Astrocyte of the hippocampus (primary cell): Measurements from ENCODE around the gene APP.
"Not testable (repeated sequence)": the region's sequence is repeated elsewhere in the genome, so short reads cannot be mapped to it uniquely, and the experiment has no call there.

Experiments used
- DNase-seq: peaks from one replicate; pipeline ENCODE4 v3.0.0; 2011; ENCODE audit warnings: low read depth, low spot score

The APP gene

GRCh38 chr21:25944672-25945213, 225.8 kb downstream of the APP start:
- no peak for DNase-seq

GRCh38 chr21:25944082-25944481, 226.5 kb downstream of the APP start:
- DNase-seq, result no peak

- no peak for DNase-seq
Observed at GRCh38 chr21:25942135-25942534, 228.4 kb downstream of the APP start.

DNA sequence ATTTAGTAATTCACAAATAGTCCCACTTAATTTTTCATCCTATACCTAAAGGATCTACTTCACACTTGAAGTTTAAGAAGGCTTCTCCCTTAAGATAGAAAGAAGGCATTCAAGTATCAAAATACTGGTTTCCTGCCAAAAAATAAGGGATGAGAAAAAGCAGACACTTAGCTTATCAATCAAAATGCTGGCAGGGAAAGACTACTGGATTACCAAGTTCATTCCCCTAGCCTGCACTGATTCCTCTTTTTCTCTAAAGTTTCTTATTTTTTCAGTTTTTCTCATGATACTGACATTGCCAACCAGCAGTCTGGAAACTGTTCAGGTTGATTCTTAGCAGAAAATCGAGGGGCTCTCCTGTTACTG, 231.2 kb downstream of the APP start:
- DNase-seq, result no peak

DNA sequence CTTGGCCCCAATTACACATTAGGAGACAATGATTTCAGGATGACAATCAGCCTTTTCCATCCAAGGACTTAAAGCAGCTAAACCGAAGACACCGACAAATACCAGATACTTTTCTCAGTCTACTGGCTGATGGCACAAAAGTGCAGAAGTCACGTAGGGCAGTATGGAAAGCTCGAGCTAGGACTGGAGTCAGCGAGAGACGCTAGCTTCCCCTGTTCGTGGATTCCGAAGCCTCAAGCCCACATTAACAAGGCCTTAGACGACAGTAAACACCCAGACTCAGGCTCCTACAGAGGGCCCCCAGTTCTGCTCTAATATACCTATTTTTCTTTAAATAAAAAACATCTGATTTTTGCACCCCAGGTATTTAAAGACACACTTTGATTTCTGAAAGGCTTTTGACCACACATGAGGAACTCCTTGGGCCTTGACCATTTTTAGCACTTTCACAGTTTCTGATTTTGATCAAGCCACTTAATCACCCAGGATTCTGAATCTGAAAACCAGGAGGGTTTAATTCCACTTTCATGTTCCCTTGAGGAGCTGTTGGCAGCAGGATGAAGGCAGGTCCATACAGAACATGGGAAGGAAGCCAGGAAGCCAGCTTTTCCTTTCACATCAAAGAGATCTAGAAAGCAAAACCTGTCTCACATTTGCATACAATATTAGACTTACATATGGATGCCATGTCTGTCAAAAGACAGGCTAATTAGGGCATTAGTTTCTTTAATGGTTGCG, 231.7 kb downstream of the APP start:
- DNase-seq, result peak; percentile 59

GRCh38 chr21:25936776-25937175, 233.8 kb downstream of the APP start:
- DNase-seq, result peak; percentile 50

DNA sequence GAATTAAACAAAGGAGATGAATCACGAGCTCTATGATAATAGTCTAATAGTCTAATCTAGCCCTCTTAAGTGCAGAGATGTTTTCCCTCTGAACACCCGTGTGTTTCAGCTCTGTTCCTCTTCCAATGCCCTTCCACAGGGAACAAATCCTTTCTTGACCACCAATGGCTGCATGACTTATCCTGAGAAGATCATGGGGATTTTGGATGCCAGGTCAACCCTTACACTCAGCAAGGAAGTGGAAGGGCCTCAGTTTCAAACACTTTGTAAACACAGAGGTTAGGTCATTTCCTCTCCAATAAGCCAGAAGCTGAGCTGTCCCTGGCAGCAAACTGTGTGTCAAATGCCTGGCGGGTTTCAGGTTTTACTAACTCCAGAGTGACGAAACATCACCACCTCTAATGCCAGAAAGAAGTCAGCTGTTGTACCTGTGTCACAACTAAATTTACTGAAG, 235.8 kb downstream of the APP start:
- DNase-seq, result peak; percentile 88

DNA sequence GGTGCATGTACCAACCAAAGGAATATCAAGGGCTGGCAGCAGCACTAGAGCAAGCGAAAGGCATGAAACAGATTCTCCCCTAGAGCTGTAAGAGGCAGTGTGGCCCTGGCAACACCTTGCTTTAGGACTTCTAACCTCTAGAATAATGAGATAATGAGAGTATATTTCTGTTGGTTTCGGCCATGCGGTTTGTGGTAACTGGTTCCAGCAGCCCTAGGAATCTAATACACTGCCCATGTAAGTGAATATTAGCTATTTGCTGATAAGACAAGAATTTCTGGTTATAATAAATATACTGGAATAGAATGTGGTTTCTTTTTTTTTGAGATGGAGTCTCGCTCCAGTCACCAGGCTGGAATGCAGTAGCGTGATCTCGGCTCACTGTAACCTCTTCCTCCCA, 236.4 kb downstream of the APP start:
- DNase-seq, result peak; percentile 74

- DNase-seq, result no peak
Observed at GRCh38 chr21:25931765-25932164, 238.8 kb downstream of the APP start.

DNA sequence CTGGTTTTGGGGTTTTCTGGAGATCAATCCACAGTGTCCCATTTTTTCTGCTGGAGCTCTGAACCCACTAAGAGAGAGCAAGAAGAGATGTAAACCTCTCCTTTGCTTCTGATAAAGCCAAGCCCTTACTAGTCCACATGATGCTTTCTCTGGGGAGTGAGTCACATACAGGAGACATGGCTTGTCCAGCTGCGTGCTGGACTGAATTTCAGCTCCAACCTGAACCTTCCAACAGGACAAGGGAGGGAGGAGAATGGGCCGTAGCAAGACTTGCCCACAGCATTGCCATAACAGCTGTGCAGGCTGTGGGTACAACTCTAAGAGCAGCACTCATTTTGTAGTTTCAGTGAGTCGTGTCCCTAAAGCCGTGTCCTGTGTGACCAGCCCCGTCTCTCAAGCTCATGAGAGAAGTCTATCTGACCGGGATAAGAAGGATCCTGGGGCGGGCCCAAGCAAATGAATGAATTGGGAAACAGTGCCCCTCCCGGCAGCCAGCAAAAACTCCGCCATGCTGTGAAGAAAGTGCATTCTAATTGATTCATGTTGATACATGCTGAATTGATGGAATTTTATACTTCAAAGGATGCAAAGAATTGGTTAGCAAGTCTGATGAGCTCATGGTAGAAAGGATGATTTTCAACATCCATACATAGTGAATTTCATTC, 240.6 kb downstream of the APP start:
- peak; percentile 46 for DNase-seq

DNA sequence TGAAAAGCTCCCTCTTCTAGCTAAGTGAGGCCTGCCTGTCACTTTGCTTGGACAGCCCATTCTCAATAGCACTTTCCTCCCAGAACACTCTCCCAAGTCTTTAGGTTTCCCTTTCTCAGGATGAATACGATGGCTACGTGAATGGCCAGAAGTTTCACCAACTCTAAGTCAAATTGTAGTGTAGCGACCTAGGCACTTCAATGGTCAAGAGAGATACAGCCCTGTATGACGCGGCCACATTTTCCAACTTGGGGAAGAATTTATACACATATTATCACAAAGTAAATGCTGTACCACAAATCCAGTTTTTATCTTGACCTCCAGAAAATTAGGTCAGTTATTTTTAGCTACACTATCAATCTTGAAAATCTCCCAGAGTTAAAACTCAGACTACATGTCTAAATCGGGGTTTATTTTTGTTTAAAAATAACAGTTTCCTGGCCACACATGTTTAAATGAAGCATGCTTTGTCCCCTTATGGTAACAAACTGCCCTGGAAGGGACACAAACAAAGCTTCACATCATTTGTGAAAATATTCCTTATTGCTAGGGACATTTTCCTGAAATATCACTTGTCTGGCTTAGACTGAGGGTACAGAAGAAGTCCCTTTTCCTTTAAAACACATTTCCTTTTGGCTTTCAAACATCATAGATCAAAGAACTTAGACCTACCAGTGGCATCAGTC, 243.2 kb downstream of the APP start:
- DNase-seq, result no peak

DNA sequence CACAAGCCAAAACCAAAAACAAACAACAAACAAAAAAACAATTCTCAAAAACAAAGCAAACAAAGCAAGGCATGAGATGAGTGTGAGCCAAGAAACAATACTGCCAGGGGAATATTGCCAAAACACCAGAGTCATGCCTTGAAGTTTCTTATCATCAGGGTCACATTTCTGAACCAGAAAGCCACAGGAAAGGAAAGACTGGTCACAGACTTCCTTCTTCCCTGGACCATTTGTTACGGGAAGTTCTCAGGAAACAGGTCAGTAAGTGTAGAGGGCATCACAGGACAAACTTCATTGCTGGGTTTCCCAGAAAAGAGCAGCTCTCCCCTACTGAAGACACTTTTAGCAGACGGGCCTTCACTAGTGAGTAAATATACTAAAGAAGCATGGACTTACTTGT, 244.6 kb downstream of the APP start:
- DNase-seq, result peak; percentile 68

GRCh38 chr21:25925064-25925800, 245.3 kb downstream of the APP start:
- peak; percentile 71 for DNase-seq

GRCh38 chr21:25918152-25918551, 252.4 kb downstream of the APP start:
- not testable (repeated sequence) for DNase-seq

- DNase-seq, result no peak
Observed at GRCh38 chr21:25916226-25916625, 254.3 kb downstream of the APP start.

DNA sequence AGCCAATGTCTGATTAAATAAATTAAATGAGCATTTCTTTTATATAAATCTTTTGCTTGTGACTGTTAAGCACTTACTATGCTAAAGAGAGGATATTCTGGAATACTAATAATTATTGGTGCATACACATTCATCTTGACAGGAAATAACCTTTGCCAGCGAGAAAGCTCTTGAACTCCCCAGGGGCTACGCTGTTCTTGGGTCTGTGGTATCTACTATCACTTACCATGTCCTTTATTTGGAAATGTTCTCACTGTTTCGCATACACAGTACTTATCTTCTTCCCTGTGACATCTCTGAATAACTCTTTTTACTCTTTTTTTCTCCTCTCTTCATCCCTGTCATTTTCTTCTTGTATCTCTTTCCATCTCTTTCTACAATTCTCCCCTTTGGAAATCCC, 257.1 kb downstream of the APP start:
- DNase-seq, result no peak

DNA sequence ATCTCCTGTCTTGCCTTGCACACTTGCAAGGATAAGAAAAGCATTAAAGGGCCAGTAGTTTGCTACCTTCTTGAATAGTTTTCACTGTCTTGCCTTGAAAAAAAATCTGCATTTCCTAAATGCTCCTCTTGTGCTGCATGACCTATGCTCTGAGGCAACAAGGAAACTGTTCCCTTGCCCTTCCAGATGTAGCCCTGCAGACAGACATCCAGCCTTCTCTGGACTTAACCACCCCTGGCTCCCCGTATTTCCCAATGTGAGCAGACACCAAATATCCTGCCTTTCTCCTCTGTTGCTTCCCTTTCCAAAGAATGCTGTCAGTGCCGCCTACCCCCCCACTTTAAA, 258.2 kb downstream of the APP start:
- no peak for DNase-seq

GRCh38 chr21:25911730-25912401, 258.7 kb downstream of the APP start:
- no peak for DNase-seq

DNA sequence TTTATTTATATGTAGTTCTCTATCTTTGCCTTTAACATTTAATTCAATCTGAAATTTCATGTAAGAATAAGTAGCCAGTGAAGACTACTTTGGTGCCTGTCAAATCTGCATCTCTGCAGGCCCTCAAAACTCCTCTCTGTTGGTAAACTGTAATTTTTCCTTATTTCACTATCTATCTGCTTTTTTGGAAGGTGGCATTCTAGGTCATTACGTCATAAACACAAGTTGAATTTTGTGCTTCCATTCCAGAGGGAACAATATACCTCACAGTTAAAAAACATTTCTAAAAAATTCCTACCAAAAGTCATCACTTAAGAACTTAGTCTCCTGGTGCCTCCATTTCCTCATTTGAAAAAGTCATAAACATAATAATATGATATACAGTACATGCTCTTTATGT, 259.8 kb downstream of the APP start:
- DNase-seq, result no peak

DNA sequence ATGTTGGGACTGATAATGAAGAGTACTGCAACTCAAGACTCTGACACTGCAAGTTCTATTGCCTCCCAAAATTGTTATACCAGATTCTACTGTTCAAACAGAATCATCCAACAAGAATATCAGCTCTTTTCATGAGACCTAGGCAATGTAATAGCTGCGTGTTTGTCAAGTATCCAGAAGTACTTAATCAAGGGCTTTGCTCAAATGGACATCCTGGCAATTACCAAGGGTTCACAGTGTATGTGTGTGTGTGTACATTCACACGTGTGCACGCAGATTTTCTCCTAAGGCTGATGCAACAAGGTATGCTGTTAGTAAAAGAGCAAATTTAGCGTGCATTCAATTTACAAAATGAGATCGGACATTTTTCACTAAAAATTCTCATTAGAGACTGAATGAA, 261.2 kb downstream of the APP start:
- DNase-seq, result no peak

- peak; percentile 16 for DNase-seq
Observed at GRCh38 chr21:25908495-25908894, 262.1 kb downstream of the APP start.
